DMS 273 treated with DMSO at 0.1 percent for 48 hours (cell line): ENCODE results near the gene ASGR1.
"Not testable (repeated sequence)": the region's sequence is repeated elsewhere in the genome, so short reads cannot be mapped to it uniquely, and the experiment has no call there.

Experiments
- DNase-seq: peaks from one replicate; lab custom pipeline; 2025; lab: John Stamatoyannopoulos, UW

ASGR1 gene

GRCh38 chr17:7159571-7159970 lies 19.6 kb downstream of the ASGR1 start:
- DNase-seq: not testable (repeated sequence)

GRCh38 chr17:7158424-7158823 lies 20.7 kb downstream of the ASGR1 start:
- not testable (repeated sequence) for DNase-seq

- no peak for DNase-seq
Measured at GRCh38 chr17:7156342-7156940, 22.7 kb downstream of the ASGR1 start.

- DNase-seq: no peak
Measured at GRCh38 chr17:7147772-7148171, 31.4 kb downstream of the ASGR1 start.

GRCh38 chr17:7146115-7146514 lies 33.1 kb downstream of the ASGR1 start:
- DNase-seq: no peak

- DNase-seq: no peak
Measured at GRCh38 chr17:7144213-7144612, 35.0 kb downstream of the ASGR1 start.

GRCh38 chr17:7141824-7142223 lies 37.3 kb downstream of the ASGR1 start:
- DNase-seq: no peak

GRCh38 chr17:7139400-7139799 lies 39.8 kb downstream of the ASGR1 start:
- DNase-seq: no peak

- DNase-seq: no peak
Measured at GRCh38 chr17:7138800-7139381, 40.3 kb downstream of the ASGR1 start.

GRCh38 chr17:7137171-7137943 lies 41.8 kb downstream of the ASGR1 start:
- no peak for DNase-seq

GRCh38 chr17:7136266-7136877 lies 42.8 kb downstream of the ASGR1 start:
- peak; percentile 4 for DNase-seq

GRCh38 chr17:7133916-7134315 lies 45.3 kb downstream of the ASGR1 start:
- no peak for DNase-seq

- DNase-seq: no peak
Measured at GRCh38 chr17:7133424-7133823, 45.7 kb downstream of the ASGR1 start.

GRCh38 chr17:7132511-7133094 lies 46.6 kb downstream of the ASGR1 start:
- no peak for DNase-seq

GRCh38 chr17:7131423-7131791 lies 47.8 kb downstream of the ASGR1 start:
- no peak for DNase-seq

GRCh38 chr17:7130621-7131422 lies 48.3 kb downstream of the ASGR1 start:
- DNase-seq: no peak

GRCh38 chr17:7129311-7129710 lies 49.9 kb downstream of the ASGR1 start:
- no peak for DNase-seq

- no peak for DNase-seq
Measured at GRCh38 chr17:7128160-7128559, 51.0 kb downstream of the ASGR1 start.

GRCh38 chr17:7127501-7127900 lies 51.7 kb downstream of the ASGR1 start:
- DNase-seq: not testable (repeated sequence)

GRCh38 chr17:7126386-7126785 lies 52.8 kb downstream of the ASGR1 start:
- not testable (repeated sequence) for DNase-seq

GRCh38 chr17:7124923-7125322 lies 54.2 kb downstream of the ASGR1 start:
- DNase-seq: no peak

- no peak for DNase-seq
Measured at GRCh38 chr17:7123844-7124243, 55.3 kb downstream of the ASGR1 start.
